ENCODE measurements around the gene CABP4.
A peak's percentile ranks its signal among the peaks of the same experiment; 100 is the strongest.
"Not testable (repeated sequence)": the region's sequence is repeated elsewhere in the genome, so short reads cannot be mapped to it uniquely, and the experiment has no call there.

Gene CABP4

DNA sequence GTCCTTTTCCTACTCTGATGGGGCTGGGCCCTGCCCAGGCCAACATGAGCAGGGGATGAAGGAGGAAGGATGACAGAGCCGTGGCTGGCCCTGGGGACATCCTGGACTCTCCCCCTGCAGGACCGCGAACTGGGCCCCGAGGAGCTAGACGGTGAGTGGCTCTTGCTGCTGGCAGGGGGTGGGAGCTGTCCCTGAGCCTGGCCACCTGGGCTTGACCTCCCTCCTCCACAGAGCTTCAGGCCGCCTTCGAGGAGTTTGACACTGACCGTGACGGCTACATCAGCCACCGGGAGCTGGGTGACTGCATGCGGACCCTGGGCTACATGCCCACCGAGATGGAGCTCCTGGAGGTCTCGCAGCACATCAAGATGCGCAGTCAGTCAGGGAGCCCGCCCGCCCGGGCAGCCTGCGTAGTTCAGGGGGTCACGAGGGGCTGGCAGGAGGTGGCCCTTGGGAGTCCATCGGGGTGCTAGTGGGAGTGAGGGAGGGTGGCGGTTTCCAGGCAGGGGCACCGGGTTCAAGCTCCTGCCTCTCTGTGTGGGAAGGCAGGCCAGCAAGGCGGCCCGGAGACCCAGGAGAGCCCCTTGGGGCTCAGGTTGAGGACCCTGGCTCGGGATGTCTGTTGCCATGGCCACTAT is 1.0 kb downstream of the CABP4 start:
- no peak for FAIRE-seq

DNA sequence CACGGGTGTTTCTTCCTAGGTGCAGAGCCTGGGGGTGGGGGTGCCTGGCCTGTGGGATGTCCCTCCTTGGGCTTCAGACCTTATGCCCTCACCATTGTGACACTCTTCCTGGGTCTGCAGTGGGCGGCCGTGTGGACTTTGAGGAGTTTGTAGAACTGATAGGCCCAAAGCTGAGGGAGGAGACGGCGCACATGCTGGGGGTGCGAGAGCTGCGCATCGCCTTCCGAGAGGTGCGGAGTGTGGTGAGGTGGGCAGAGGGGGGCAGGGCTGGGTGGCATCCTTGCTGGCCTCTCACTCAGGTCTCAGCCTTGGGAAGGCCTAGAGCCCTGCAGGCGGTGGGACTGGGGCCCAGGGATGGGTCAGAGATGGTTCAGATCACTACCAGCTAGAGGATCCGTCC is 2.3 kb downstream of the CABP4 start:
- FAIRE-seq: no peak

DNA sequence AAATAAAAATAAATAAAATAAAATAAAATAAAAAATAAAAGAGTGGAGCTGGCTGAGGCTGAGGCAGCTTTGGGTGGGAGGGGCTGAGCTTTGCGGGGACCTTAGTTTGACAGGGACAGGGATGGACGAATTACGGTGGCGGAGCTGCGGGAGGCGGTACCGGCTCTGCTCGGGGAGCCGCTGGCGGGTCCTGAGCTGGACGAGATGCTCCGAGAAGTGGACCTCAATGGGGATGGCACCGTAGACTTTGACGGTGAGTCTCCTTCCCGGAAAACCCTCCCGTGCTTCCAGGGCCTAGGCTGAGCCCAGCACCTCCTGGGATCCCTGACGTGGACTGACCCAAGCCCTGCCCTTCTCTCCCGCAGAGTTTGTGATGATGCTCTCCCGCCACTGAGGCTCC is 3.1 kb downstream of the CABP4 start:
- FAIRE-seq: no peak

DNA sequence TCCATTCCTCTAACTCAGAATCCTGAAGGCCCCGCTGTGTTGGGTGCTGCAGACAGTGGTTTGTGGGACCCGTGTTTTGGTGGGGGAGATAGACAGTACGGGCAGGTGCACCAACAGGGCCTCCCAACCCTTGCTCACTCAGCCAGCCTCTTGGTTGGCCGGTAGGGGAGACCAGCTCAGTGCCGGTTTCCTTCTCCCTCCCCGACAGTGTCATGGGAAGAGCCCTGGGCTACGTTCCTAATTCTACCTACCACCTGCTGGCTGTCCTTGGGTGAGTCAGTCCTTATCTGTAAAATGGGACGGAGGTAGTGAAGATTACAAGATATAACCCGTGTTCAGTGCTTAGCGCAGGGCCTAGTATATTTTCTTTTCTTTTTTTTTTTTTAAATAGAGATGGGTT is 8.0 kb downstream of the CABP4 start:
- no peak for FAIRE-seq

DNA sequence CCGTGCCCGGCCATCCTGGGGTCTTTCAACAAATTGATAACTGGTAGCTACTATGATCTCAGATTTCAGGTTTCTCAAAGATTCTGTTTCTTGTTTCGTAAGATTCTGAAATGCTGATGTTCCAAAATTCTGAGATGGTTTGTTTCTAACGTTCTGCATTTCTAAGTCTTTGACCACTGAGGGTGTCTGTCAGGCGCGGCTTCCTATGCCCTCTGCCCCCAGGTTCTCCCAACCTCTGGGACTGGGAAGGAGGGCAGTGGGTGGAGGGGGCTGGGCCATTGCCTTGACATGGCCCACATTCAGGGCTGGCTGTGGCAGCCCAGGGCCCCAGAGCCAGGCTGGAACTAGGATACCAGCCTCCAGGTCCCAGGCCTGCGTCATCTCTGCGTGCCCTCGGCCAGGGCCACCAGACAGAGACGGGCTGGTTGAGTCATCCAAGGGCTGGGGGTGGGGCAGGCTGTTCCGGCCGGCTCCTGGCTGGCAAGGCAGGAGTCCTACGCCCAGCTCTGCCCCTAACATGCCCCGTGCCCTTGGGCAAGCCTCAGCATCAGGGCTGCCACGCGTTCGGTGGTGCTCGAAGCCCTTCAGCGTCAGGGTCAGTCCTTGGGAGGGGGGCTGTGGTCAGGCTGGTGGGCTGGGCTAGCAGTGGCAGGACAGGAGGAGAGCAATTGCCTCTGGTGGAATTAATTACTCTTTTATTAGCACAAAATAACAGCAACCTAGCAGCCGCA is 8.7 kb downstream of the CABP4 start:
- no peak for FAIRE-seq

DNA sequence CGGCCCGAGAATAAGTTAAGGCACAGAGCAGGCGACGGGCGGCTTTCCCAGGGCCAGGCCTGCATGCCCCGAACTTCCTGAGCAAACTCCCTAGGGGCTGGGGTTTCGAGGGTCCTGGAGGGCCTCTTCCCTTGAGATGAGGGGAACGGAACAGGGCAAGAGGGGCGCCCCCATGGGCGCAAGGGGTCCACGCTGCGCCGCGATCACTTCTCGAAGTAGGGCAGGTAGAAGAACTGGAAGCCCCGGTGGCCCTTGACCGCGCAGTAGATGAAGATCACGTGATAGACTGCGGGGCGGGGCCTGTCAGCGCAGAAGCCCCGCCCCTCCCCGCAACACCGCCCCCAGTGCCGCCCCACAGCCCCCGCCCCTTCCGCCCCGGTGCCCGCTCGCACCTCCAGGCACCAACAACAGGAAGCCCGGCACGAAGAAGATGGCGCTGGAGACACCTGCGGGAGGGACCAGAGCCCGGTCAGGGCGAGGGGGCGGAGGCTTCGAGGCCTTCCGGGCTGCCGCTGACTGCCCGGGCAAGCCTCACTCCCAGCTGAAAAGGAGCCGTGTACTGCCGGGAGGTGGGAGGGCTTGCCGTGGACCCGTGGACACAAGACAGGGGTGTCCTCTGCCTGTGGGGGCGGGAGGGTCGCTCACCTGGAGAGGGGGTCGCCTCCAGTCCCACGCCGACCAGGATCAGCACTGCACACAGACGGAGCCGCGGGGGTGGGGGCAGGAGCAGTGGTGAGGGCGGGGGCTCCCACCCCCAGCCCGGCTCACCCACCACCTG is 9.4 kb downstream of the CABP4 start:
- no peak for FAIRE-seq

DNA sequence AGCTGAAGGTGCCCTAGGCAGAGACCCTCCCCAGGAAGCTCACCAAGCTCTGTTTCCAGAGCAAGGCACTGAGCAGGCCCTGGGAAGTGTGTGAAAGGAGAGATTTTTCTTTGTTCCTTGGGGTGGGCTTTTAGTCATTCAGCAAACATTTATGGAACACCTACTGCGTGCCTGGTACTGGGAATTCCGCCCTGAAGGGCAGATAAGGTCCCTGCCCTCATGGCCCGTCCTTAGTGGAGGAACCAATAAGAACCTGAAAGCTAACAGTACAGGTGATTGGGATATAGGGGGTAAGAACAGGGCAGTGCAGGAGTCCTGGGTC is 10.0 kb downstream of the CABP4 start:
- FAIRE-seq: no peak

DNA sequence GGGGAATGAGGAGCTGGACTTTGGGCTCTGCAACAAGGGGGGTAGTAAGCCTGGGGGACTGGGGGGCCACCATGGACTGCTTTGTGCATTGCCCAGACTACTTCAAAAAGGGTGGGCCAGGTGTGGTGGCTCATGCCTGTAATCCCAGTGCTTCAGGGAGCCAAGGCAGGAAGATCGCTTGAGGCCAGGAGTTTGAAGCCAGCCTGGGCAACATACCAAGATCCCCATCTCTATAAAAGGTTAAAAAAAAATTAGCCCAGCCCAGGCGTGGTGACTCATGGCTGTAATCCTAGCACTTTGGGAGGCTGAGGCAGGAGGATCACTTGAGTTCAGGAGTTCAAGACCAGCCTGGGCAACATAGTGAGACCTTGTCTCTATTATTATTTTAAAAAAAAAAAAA is 10.4 kb downstream of the CABP4 start:
- not testable (repeated sequence) for FAIRE-seq

DNA sequence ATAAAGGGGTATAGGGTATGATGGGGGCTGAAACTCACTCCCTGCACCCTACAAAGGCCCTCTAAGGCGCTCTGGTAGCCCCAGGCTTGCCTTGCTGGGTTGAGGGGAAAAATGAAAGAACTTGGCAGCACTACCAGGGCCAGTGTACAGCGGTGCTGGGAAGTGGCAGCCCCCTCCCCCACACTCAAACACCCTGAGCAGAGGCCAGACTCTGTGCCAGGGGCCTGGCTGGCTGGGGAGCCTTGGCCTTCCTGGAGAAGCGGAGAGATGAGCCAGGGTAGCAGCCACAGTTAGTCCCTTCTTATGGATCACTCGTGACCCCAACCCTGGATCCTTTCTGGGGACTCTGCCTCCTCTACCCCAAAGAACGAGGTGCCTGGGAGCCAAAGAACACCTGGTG is 11.2 kb downstream of the CABP4 start:
- FAIRE-seq: no peak

DNA sequence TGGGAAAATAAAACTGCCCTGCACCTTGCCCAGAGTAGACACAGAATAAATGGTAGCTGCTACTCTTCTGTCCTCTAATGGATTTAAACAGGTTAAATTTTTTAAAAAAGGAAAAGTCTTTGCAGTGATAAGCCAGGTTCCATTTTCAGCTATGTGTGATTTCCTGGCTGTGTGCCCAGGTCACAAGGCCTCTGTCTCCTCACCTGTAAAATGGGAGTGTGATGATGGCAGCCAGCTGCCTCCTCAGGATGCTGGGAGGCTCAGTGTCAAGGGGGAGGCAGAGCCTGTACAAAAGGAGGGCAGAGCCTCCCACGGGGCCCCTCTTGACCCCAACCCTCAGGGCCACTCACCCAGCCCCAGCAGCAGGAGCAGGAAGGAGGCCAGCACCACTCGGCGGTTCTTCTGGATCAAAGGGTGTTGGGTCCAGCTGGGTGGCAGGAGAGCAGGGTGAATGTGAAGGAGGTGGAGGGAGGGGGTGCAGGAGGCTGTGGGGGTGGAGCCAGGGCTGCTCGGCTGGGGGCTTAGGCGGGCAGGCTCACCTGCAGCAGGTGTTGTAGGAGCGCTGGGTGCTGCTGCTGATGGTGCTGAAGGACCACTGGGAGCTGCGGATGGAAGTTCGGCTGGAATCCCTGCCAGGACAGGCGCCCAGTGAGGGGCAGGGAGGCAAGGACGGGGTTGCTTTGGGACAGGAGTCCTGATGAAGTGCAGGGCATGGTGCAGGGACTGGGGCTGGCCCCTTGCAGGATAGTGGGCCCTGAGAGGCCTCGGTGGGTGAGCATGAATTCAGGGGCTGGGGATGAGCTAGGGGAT is 12.0 kb downstream of the CABP4 start:
- no peak for FAIRE-seq

DNA sequence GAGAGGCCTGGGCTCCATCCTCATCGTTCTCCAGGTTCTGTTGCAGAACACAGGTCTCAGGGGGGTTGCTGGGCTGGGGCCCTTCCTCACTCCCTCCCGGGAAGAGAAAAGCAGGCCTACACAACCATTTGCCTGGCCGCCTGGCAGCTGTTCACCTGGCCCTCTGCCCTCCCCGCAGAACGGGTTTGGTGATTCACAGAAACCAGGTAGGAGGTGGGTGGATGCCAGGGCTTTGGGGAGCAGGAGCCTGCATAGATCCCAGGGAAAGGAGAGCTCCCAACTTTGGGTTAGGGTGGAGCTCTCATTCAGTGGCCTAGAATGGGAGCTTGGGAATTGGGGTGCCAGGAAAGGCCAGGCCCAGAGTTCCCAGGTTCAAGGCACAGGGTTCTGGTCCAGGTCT is 12.9 kb downstream of the CABP4 start:
- FAIRE-seq: no peak

DNA sequence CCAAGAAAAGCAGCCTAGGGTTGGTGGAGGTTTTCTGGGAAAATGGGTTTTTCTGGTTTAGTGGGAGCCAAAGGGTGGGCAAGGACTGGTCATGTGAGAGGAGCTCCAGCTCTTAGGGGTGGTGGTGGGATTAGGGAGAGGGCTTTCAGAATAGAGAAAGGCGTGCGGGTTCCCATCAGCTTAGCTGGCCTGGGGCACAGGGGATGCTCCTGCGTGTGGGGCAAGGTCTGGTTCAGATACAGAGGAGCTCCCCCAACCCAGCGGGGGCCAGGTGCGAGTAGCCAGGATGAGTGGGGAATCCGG is 13.3 kb downstream of the CABP4 start:
- no peak for FAIRE-seq

DNA sequence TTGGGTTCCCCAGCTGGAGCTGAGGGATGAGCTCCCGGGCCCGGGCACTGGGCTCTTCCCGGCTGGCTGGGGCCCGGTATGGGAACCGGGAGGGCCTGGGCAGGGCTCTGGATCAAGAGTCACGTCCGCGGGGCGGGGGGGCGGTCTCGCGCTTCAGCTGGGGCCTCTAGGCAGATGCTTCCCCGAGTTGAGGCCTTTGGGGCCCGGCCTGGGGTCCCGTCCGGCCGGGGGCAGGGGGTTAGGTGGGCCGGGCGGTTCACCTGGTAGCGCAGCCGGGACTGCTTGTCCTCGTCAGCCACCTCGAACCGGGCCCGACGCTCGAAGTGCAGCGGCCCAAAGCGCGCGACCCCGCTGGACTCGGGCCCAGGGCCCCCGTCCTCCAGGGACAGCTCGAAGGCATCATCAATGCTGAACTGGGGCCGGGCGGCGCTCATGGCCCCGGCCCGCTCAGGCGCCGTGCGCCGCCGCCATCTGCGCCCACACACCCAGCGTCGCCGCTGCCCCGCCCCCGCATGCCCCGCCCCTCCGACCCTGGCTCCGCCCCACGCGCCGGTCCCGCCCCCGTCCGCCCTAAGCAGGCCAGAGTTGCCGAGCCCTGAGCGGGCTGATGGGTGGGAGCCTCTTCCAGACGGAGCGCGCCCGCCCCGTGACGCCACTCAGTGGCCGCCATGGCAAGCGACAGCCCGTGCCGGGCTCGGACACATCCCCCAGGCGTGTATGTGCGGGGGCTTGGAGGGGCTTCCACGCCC is 13.8 kb downstream of the CABP4 start, which contains the start of gene TMEM134:
TSS of gene TMEM134 (minus strand) at position 493 of the 749 bp plus-strand sequence. CDS start at position 434, 59 bp downstream.
- no peak for FAIRE-seq

DNA sequence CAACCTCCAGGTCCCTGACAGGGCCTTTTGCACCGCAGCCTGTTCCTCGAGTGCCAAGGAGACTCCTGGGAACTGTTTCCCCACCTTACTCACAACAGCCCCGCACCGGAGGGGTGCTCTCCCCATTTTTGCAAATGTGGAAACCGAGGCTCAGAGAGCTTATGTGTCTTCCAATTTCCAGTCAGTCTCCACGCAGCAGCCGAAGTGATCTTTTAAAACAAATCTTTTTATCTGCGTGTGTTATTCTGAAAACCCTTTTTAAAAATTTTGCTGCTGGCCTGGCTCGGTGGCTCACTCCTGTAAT is 14.3 kb downstream of the CABP4 start:
- no peak for FAIRE-seq

DNA sequence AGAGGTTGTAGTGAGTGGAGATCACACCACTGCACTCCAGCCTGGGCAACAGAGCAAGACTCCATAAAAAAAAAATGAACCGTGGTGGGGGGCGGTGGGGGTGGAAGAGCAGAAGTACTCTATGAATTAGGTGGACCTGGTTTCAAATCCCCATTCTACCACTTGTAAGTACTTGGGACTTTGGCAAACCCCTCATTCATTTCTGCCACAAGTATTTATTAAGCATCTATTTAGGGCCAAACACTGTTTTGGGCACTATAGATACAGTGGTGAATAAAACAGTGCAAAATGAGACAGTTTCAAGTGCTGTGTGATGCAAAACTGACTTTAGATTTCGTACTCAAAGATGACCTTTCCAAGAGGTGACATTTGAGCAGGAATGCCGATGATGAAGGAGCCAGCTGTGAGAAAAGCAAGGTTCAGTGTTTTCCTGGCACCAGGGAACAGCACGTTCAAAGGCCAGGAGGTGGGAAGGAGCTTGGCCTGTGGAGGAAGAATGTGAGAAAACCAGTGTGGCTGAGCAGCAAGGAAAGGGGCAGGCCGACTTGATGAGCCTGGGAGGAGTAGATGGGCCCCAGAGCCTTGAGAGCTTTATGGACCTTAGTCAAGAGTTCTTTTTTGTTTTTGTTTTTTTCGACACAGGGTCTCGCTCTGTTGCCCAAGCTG is 15.3 kb downstream of the CABP4 start:
- no peak for FAIRE-seq

DNA sequence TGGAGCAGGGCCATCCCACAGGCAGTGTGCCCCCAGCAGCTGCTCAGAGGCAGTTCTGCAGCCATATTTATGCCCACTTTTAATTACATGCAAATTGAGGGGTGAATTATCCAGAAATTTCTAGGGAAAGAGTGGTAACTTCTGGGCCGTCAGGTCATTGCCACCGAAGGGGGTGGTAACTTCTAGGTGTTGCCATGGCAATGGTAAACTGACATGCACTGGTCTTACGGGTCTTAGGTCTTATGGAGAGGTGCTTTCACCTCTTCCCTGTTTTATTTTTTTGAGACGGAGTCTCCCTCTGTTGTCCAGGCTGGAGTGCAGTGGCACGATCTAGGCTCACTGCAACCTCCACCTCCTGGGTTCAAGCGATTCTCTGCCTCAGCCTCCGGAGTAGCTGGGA is 17.7 kb downstream of the CABP4 start:
- no peak for FAIRE-seq

DNA sequence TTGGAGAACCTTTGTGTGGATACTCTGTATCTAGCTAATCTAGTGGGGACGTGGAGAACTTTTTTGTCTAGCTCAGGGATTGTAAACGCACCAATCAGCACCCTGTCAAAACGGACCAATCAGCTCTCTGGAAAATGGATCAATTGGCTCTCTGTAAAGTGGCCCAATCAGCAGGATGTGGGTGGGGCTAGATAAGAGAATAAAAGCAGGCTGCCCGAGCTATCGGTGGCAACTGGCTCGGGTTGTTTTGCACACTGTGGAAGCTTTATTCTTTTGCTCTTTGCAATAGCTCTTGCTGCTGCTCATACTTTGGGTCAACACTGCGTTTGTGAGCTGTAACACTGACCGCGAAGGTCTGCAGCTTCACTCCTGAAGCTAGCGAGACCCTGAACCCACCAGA is 21.5 kb downstream of the CABP4 start:
- FAIRE-seq: not testable (repeated sequence)

DNA sequence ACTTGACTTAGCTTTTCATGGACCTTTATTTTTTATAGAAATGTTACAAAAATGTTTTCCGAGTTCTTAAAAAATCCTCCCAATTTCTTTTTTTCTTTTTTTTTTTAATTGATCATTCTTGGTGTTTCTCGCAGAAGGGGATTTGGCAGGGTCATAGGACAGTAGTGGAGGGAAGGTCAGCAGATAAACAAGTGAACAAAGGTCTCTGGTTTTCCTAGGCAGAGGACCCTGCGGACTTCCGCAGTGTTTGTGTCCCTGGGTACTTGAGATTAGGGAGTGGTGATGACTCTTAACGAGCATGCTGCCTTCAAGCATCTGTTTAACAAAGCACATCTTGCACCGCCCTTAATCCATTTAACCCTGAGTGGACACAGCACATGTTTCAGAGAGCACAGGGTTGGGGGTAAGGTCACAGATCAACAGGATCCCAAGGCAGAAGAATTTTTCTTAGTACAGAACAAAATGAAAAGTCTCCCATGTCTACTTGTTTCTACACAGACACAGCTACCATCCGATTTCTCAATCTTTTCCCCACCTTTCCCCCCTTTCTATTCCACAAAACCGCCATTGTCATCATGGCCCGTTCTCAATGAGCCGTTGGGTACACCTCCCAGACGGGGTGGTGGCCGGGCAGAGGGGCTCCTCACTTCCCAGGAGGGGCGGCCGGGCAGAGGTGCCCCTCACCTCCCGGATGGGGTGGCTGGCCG is 22.3 kb downstream of the CABP4 start:
- FAIRE-seq: not testable (repeated sequence)

DNA sequence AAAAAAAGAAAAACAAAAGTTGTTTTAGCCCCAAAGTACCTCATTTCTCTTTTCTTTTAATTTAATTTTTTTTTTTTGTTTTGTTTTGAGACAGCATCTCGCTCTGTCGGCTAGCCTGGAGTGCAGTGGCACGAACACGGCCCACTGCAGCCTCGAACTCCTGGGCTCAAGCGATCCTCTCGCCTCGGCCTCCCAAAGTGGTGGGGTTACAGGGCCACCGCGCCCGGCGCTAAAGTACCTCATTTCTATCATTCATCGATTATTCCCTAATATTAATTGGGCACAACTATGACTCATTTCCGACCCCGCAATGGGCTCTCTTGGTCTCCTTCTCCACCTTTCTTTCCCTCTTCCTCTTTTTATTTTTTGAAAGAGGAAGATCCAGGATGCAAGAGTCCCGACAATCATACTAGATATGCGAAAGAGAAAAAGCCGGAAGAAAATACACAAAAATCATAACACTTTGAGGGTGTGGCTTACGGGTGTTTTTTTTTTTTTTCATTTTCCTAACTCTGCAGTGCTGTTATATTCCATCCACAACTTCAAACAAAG is 27.2 kb downstream of the CABP4 start:
- no peak for FAIRE-seq

DNA sequence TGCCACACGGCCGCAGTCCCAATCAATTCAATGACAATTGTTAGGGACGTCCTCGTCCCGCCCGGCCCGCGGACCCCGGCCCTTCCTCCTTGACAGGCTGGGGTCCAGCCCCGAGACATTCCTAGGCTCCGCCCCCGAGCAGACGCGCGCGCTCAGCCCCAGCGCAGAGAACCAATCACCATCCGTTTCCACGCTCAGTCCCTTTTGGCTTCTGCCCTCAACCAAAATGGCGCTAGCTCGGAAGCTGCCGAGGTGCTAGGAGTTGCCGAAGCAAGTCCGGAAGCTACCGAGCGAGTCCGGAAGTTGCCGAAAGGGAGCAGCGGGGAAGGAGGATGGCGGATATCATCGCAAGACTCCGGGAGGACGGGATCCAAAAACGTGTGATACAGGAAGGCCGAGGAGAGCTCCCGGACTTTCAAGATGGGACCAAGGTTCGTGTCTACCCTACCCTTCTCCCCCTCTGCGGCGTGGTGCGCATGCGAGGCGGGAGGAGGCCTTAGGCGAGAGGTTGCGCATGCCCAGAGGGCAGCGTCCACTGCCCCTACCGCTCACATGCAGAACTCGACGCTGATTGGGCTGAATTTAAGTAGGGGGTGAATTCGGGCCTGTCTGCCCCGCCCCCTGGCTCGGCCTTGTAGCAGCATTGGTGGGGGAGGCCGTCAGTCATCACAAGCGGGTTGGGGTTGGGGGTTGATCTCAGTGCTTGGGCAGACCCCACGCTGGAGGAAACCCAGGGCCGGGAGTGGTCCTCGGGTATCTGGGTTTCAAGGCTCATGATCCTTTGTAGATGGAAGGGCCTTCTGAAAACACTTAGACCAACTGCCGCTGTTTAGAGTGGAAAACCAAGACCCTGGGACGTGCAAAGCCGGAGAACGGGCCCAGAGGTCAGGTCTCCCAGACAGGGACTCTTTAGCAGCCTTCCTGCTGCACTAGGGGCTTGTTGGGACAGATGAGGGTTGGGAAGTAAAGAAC is 28.0 kb downstream of the CABP4 start, which contains the start of gene AIP:
TSS of gene AIP (plus strand) at position 200 of the 972 bp plus-strand sequence. CDS start at position 333, 133 bp downstream.
- peak; percentile 93 for FAIRE-seq
